ENCODE measurements around the gene PARP2. TPM values are rescaled to one million over a fixed set of nuclear protein-coding genes. Genes with fewer than 3 reads are reported as not detected.

The PARP2 gene
- total and polyA plus RNA-seq, 9 of the 15 experiments (the other 6 are each of a cell fraction or from before 2014, with no cell fraction given): 19.7 to 50.5 (median 29.9) TPM

- Histone ChIP-seq H3K79me2 (ENCODE audit: control insufficient read depth, insufficient read depth, low read length) (peaks cover 48% of the 10 kb centered on the region), H3K9ac (ENCODE audit: insufficient read depth in 1 of 2, low read depth in 2 of 2, low read length in 2 of 2) (peak overlapping the region in 1 of 2 experiments; percentile 96; a peak in 1 of 4 replicates), H3K4me1 (replicated peaks in 1 of 2; ENCODE audit: control insufficient read depth in 2 of 2, insufficient read depth in 2 of 2, low read length in 2 of 2) (peaks cover 0 to 11% of the 10 kb centered on the region in 2 experiments; a peak in 2 of 5 replicates), H3K9me3 (replicated peaks; ENCODE audit: control insufficient read depth, insufficient read depth, low read depth, low read length) (no peaks in the 10 kb centered on the region), H3K27ac (ENCODE audit: extremely low read depth, low read depth, low read length) (no peak overlapping the region; the same call in 1 of the 3 replicates), H2AFZ (ENCODE audit: low read depth, low read length) (peak overlapping the region; percentile 71; the same call in 1 of the 2 replicates), H3K4me3 (peak overlapping the region; percentile 87), H4K20me1 (replicated peaks; ENCODE audit: control insufficient read depth, insufficient read depth, low read length) (no peaks in the 10 kb centered on the region; the same call in 1 of the 2 replicates), H3K9me1 (ENCODE audit: control insufficient read depth, insufficient read depth, low read length) (no peaks in the 10 kb centered on the region), H3K4me2 (ENCODE audit: insufficient read depth, low read length) (peak overlapping the region; percentile 97), H3K36me3 (ENCODE audit: control insufficient read depth, insufficient read depth, low read length) (peaks cover 22% of the 10 kb centered on the region), H3K27me3 (ENCODE audit: control insufficient read depth in 2 of 2, insufficient read depth in 2 of 2, low read length in 2 of 2) (no peaks in the 10 kb centered on the region)
- CTCF ChIA-PET (ENCODE audit: low intra/inter-chr PET ratio): no interaction called here
- WGBS (ENCODE audit: insufficient coverage, low coverage, missing lambda C conversion rate): 11% methylated on average over 3 of the region's 3 CpGs
- no peak for FAIRE-seq
- TF ChIP-seq, protein P1, sequence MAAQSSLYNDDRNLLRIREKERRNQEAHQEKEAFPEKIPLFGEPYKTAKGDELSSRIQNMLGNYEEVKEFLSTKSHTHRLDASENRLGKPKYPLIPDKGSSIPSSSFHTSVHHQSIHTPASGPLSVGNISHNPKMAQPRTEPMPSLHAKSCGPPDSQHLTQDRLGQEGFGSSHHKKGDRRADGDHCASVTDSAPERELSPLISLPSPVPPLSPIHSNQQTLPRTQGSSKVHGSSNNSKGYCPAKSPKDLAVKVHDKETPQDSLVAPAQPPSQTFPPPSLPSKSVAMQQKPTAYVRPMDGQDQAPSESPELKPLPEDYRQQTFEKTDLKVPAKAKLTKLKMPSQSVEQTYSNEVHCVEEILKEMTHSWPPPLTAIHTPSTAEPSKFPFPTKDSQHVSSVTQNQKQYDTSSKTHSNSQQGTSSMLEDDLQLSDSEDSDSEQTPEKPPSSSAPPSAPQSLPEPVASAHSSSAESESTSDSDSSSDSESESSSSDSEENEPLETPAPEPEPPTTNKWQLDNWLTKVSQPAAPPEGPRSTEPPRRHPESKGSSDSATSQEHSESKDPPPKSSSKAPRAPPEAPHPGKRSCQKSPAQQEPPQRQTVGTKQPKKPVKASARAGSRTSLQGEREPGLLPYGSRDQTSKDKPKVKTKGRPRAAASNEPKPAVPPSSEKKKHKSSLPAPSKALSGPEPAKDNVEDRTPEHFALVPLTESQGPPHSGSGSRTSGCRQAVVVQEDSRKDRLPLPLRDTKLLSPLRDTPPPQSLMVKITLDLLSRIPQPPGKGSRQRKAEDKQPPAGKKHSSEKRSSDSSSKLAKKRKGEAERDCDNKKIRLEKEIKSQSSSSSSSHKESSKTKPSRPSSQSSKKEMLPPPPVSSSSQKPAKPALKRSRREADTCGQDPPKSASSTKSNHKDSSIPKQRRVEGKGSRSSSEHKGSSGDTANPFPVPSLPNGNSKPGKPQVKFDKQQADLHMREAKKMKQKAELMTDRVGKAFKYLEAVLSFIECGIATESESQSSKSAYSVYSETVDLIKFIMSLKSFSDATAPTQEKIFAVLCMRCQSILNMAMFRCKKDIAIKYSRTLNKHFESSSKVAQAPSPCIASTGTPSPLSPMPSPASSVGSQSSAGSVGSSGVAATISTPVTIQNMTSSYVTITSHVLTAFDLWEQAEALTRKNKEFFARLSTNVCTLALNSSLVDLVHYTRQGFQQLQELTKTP (IDR thresholded peaks at IDR 0.05; ENCODE audit: low read depth in 1 of 2, partially characterized antibody in 2 of 2): no peak
- 0 out of 2 replicates have a peak, but pooled peaks have one; percentile 1 for TF ChIP-seq POLR2H (tag; IDR thresholded peaks at IDR 0.05; ENCODE audit: low read depth)
- in situ Hi-C loops (cut with MboI) (no loop called here), intact Hi-C loops (cut with micrococcal nuclease) (loop anchor here (10.0 kb wide), 1 partner anchor 481 kb away; no protein-coding TSS in a partner anchor)
- BruUV-seq (replicated peaks): no TSS peak
- POLR2A ChIA-PET: interaction anchor here (0.6 kb wide), 1 partner anchor 371 kb away, joined by 4 read pairs; no protein-coding TSS in a partner anchor
- DNase-seq (ENCODE audit: extremely low read depth in 1 of 4, low spot score in 3 of 4): no peak
- no peak for ATAC-seq
These were observed 10.0 kb upstream of the PARP2 start for GRCh38 chr14:20333494-20333841.

All from K562 (cell line).